HepG2 (cell line): ENCODE results near the gene SRP72. TPM values are rescaled to one million over a fixed set of nuclear protein-coding genes. Genes with fewer than 3 reads are reported as not detected.

Experiments used
- AHDC1 ChIP-seq: sonication (generic); formaldehyde crosslinking; IDR thresholded peaks from 2 replicates; pipeline ENCODE4 v1.5.1; 2020; ENCODE audit warnings: mild to moderate bottlenecking, missing genetic modification reagents, borderline replicate concordance
- ARID5B ChIP-seq: IDR thresholded peaks from 2 replicates; pipeline ENCODE4 v1.4.0; 2020; ENCODE audit warnings: mild to moderate bottlenecking, missing genetic modification reagents
- DNMT3B ChIP-seq: conservative IDR thresholded peaks from 2 replicates; pipeline ENCODE4 v1.6.1; 2016; ENCODE audit warnings: missing biosample characterization, control low read depth
- HMGXB3 ChIP-seq: sonication (generic); formaldehyde crosslinking; IDR thresholded peaks from 2 replicates; pipeline ENCODE4 v1.4.0; 2020; ENCODE audit warnings: missing genetic modification reagents, borderline replicate concordance
- POGK ChIP-seq: sonication (generic); formaldehyde crosslinking; conservative IDR thresholded peaks from 2 replicates; pipeline ENCODE4 v1.8.0; 2022; ENCODE audit warnings: mild to moderate bottlenecking, moderate library complexity, missing genetic modification reagents
- RBFOX2 ChIP-seq: fragments of 200-400 bp; formaldehyde crosslinking; IDR thresholded peaks from 2 replicates; pipeline ENCODE4 v1.6.1; 2017; ENCODE audit warnings: low read depth, mild to moderate bottlenecking, low read length
- TAF15 ChIP-seq: fragments of 200-400 bp; formaldehyde crosslinking; IDR thresholded peaks from one replicate; pipeline ENCODE4 v1.6.1; 2018; ENCODE audit warnings: mild to moderate bottlenecking, low read depth, low read length; ENCODE audit not compliant: poor library complexity, severe bottlenecking
- ZNF256 ChIP-seq: sonication (generic); formaldehyde crosslinking; conservative IDR thresholded peaks from 2 replicates; pipeline ENCODE4 v1.4.0; 2020; ENCODE audit warnings: missing genetic modification reagents
- polyA plus RNA-seq, 8 experiments: library from polyadenylated mRNA; depleted of rRNA in 3 of 8; stranded (reverse) in 7 of 8; unstranded in 1 of 8; fragments of >200 nt; fragmentation: Illumina TruSeq in 4 of 8; extraction: Trizol in 4 of 8; gene quantifications; 2 replicates each; pipeline versions ENCODE4 v1.2.1 to v1.2.3, GENCODE V29; 2011 to 2016; ENCODE audit warnings: low read depth in 4 of 8, missing spikeins in 1 of 8, mixed read lengths in 1 of 8; ENCODE audit not compliant: insufficient read depth in 1 of 8
- total RNA-seq, 5 experiments: library from RNA; depleted of rRNA; stranded (reverse); fragments of >200 nt; fragmentation: Illumina TruSeq; extraction: Trizol; gene quantifications; 2 replicates each; pipeline ENCODE4 v1.2.3, GENCODE V29; 2016; ENCODE audit warnings: low read depth in 1 of 5

SRP72 gene
- total and polyA plus RNA-seq, 2 of the 13 experiments (the other 11 are each of a cell fraction or from before 2014, with no cell fraction given): 64.9 to 75.6 TPM

- TF ChIP-seq AHDC1 (CRISPR knock-in tag) (no peak), POGK (peak; percentile 71; the same call in 1 of the 2 replicates), TAF15 (no peak), HMGXB3 (CRISPR knock-in tag) (peak; percentile 54; the same call in 1 of the 2 replicates), DNMT3B (CRISPR knock-in tag) (peak; percentile 37; the same call in 1 of the 2 replicates), ARID5B (CRISPR knock-in tag) (peak; percentile 26; the same call in 1 of the 2 replicates), ZNF256 (CRISPR knock-in tag) (no peak), RBFOX2 (peak; percentile 85)
Measured at GRCh38 chr4:56467284-56468096, at the start of gene SRP72 (continued).
